NT2/D1 (cell line): ENCODE results near the gene COG1.

Experiments used
- YY1 ChIP-seq: IDR thresholded peaks from 2 replicates; pipeline ENCODE4 v1.6.1; 2011; ENCODE audit not compliant: insufficient read length, insufficient read depth
- ZNF274 ChIP-seq: IDR thresholded peaks from 2 replicates; pipeline ENCODE4 v1.6.1; 2011; ENCODE audit warnings: mild to moderate bottlenecking, low read depth, low read length

- TF ChIP-seq ZNF274, result no peak
- TF ChIP-seq YY1, result no peak
These were observed 56.8 kb downstream of the COG1 start for GRCh38 chr17:73249700-73250099.
